HG03280 (cell line): ENCODE results near the gene P2RY14.
"Not testable (repeated sequence)": the region's sequence is repeated elsewhere in the genome, so short reads cannot be mapped to it uniquely, and the experiment has no call there.

Source experiments
- ATAC-seq: cut with Tn5 transposase; IDR thresholded peaks from one replicate; pipeline ENCODE4 v1.9.1; 2021; ENCODE audit warnings: mild to moderate bottlenecking, moderate library complexity; ENCODE audit not compliant: unreplicated experiment

The P2RY14 gene

DNA sequence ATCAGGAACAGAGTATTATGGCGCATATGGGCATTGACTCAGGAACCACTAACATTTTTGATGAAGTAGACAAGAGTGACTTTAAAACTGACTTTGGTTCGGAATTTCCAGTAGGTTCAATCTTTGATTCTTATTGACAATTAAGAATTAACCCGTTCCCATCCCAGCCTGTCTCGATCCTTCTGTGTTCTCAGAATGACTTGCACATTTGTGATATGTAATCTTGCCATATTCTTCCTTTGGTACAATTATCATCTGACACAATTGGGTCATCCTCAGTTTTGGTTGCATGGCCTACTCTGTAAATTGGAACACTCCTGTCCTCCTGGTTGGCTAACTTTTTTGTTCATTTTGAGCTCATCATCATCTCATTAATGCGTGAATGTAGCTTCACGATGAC is 85.8 kb downstream of the P2RY14 start:
- no peak for ATAC-seq

DNA sequence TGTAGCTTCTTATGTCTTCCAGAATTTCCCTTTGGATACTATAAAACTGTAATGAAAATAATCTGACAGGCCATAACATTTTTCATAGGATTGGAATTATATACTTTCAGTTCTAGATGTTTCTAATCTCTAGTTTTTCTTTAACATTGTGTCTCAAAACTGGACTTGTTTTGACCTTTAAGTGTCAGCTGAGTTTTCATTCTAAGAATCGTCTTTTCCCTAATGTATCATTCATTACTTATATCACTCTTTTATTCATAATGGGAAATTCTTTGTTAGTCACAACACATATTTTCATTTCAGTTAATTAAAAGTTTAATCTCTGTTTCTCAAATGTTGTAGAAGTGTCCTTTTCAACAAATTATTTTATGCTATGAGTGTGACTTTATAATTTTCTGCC is 87.2 kb downstream of the P2RY14 start:
- no peak for ATAC-seq

DNA sequence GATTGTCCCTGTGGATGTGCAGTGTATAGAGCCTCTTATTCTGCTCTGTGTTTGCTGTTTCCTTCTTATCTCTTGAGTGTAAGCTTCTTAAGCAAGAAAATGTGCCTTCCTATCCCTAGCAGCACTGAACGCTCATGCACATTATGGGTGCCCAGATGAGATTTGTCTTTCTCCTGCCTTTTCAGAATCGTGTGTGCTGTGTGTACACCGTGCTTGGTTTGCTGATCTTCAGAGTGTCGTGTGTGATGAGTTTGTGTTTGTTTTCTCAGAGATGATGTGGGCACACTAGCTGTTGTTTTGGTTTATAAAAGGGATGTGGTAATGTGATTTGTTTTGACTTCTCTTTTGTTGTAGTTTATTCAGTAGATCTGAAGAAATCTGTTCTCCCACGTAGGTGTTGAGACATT is 95.1 kb downstream of the P2RY14 start:
- ATAC-seq = no peak

DNA sequence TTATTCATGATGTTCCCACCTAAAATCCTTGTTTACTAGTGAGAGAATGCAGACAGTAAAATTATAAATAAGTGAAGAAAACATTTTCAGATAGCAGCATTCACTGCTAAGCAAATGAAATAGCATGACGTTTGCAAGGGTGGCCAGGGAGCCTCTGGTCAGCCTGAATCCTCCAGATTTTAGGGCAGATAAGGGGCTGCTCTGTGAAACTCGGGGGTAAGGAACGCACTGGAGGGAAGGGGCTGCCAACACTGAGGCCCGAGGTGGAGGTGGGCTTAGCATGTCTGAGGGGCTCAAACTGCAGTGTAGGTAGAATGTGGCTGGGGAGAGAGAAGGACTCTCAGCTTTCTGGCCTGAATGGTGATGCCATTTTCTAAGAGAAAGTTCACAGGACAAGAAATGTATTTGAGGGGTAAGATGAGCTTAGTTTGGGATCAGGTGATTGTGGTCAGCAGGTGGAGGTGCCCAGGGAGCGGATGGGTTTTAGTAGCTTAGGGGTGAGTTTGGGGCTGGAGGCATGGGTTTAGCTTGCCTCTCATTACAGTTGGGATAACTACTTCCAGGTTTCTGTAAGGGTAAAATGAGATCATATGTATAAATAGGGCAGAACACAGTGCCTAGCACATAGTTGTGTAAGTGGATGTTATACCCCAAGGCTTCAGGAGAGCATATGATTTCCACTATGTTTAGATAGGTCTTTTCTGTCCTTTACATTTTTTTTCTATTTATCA is 95.8 kb downstream of the P2RY14 start:
- ATAC-seq = no peak

DNA sequence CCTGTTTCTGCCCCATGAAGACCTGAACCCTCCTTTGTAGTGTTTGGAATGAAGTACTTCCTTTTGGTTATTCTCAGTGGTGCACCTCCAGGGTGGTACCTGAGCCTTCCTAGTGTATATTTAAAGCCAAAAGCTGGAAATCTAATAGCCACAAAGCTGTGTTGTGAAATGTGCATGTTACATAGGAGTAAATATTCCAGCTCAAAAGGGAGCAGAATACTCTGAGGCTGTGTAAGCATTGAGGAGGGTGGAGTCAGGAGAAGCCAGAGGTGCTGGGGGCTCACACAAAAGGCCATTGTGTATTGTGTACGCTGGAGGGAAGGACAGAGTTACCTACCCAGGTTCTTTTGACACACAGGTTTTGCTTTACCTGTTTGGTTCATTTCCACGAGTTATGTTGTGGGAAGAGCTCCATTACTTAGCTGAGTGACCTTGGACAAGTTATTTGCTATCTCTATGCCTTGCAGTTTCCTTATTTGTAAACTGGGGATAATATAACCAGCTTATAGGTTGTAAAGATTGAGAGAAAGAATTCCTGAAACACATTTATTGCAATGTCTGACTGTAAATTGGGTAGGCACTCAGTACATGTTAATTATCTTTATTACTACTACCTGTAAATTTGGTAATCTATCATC is 100.0 kb downstream of the P2RY14 start:
- no peak for ATAC-seq

DNA sequence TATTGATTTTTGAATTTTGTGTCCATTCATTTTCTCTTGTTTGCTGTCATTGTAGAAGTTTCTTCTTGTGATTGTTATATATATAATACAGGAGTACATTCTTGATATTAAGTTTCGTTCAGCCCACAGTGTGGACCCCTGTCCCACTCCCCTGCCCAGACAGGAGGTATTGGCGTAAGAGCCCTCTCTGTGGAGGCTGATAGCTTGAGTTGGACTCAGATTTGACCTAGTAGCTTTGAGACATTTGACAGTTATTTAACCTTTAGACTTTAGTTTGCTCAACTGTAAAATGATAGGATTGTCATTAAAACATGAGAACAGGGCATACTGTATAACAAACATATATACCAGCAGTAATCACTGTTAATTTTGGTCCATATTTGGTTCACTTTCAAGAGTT is 102.4 kb downstream of the P2RY14 start:
- no peak for ATAC-seq

DNA sequence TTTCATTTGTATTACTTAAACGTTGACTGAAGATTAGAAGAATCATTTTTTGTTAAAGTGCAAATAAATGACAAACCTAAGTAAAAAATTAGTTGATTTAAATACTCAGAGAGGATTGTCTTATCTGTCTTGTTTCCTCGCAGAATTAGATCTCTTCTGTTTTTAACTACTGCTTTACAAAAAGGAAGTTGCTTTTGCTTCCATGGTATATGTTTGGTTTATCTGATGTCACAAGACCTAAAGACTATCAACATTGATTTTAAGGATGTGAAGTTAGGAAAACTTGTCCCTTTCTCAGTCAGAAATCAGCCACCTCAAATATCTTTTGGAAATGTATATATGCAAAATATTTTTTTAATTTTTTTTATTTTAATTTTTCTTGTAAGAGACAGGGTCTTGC is 104.0 kb downstream of the P2RY14 start:
- ATAC-seq = no peak

DNA sequence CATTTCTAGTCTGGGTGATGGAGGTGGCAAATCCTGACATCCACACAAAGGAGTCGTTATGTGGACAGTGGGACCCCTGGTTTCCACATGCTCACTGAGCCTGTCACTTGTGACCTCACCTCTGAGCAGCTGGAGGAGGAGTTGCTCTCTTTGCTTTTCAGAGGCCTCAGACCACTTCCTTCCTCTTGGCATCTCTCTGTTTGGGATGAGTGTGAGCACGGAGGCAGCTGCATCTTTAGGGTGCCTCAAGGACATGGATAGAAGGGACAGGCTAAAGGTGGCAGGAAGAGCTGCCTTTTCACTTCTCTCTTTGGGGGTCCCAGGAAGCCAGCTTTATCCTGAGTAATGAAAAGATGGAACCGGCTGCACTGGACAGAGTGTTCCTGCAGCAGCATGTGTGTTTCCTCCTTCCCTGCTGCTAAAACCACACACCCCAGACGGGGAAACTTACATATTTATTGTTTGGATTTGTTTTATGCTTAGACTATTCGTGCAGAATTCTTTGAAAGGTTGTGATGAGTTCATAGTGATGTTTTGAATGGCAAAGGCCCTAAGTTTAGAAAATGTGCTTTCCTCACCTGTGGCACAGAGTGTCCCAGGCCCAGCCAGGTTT is 107.1 kb downstream of the P2RY14 start:
- no peak for ATAC-seq

DNA sequence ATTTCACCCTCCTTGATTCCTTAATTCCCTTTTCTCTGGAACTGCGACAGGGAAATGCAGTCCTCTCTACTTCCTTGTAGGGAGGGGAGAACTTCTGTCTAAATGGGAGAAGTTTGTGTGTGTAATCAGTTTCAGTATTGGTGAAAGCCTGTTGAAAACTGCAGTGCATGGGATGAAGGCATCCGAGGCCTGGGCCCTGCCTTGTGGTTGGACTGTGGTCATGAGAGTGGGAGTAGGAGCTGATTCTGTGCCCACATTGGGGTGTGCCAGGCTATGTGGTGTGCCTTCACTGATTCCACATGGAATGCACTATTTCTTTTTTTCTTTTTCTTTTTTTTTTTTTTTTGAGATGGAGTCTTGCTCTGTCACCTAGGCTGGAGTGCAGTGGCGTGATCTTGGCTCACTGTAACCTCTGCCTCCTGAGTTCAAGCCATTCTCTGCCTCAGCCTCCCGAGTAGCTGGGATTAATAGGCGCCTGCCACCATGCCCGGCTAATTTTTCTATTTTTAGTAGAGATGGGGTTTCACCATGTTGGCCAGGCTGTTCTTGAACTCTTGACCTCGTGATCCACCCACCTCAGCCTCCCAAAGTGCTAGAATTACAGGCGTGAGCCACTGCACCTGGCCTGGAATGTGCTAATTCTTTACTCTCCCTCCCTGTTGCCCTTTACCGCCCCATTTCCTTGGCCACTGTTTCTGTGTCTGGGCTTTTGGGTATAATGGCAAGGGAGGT is 108.2 kb downstream of the P2RY14 start:
- ATAC-seq = not testable (repeated sequence)

DNA sequence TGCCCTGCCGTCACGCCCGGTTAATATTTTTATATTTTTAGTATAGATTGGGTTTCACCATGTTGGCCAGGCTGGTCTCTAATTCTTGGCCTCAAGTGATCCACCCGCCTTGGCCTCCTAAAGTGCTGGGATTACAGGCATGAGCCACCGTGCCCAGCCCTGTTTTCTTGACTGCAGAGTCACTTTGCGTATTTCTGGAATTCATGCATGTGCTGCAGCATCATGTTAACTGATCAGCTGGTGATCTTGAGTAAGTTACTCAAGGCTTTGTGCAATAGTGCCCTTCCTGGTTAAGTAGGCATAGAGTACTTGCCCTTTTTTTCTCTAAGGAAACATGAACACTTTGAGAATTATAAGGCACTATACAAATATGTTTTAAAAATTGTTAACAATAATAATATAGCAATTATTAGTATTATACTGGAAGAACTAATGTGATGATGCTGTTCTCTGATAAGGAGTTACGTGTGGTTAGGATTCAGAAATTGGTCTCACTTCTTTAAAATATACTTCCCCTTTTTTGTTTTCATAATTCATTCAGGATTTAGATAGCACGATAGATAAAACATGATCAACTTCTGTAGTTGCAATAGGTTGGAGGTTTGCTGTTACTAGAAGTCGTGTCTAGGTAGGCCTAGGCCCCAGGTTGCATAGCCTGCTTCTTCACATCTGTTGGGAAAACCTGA is 108.9 kb downstream of the P2RY14 start:
- ATAC-seq = no peak

DNA sequence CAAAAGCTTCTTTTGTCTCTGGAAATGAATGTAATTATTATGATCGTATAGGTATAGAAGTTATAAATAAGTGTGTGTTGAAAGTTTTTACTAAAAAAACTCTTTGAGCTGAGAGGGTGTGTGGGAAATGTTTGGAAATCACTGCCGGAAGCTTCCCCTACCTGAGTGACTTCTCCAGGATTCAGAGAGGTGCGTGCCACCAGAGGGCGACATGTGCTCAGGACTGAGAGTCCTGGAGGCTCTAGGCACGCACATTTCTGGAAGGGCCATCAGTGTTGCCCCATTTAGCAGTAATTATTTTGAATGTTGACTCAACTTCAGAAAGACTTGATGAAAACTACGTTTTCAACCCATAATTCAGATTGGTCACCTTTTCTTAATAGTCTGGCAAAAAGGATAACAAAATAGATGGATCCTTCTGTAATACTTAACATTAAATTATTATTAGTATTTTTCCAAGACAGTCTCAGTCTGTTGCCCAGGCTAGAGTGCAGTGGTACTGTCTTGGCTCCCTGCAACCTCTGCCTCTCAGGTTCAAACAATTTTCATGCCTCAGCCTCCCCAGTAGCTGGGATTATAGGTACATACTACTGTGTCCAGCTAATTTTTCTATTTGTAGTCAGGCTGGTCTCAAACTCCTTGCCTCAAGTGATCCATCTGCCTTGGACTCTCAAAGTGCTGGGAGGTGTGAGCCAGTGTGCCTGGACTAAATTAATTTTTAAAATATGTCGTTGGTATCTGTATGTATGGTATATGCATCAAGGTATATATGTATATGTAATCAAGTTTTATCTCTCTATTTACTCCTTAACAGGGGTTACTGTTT is 109.9 kb downstream of the P2RY14 start:
- ATAC-seq = peak; percentile 66

DNA sequence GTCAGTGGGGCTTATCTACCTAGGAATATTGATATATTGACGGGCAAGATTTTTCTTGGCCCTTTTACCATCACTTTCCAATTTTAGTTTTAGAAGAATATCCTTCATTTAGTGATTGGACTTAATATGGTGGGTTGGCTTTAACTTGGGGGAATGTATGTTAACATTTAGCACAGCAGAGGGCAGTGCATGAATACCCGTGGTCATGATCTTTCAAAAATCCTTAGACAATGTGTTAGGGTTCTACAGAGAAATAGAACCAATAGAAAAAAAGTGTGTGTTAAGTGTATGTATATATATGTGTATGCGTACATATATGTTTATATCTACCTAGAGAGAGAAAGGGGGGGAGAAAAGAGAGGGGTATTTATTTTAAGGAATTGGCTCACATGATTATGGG is 112.2 kb downstream of the P2RY14 start:
- no peak for ATAC-seq

DNA sequence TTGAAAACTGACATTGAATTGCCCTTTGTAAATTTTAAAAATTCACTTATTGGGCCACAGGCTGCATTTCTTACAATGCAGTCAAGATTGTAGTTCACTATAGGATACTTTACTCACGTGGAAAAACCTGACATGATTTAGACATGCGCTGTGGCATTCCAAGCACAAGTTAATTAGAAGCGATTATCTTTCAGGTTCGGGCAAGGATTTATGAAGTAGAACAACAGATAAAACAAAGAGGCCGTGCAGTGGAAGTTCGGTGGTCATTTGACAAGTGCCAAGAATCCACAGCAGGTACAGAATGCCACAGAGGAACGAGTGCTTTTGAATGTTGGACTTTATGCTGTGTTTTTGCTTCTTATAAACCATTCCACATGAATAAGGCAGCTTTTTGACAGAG is 113.1 kb downstream of the P2RY14 start:
- no peak for ATAC-seq
